ENCODE data around the gene SIRPG. TPM values are rescaled to one million over a fixed set of nuclear protein-coding genes. Genes with fewer than 3 reads are reported as not detected.

Gene SIRPG
- total and polyA plus RNA-seq, 2 experiments from 2014 or later: not detected

- Histone ChIP-seq H3K36me3 (no peaks in the 10 kb centered on the region), H3K27ac (no peak overlapping the region), H3K9me3 (ENCODE audit: low read depth) (no peaks in the 10 kb centered on the region), H3K4me1 (ENCODE audit: low read depth) (no peaks in the 10 kb centered on the region), H3K27me3 (peaks cover 2% of the 10 kb centered on the region), H3K4me3 (no peak overlapping the region)
- DNase-seq (ENCODE audit: low read depth in 1 of 2, low spot score in 1 of 2): no peak
- TF ChIP-seq CTCF (IDR thresholded peaks at IDR 0.05; ENCODE audit: low read depth, low read length): no peak
Observed at GRCh38 chr20:1671891-1672669, 14.5 kb upstream of the SIRPG start.

GRCh38 chr20:1669304-1669703 lies 11.7 kb upstream of the SIRPG start:
- no peak for DNase-seq (ENCODE audit: low read depth in 1 of 2, low spot score in 1 of 2)
- no peaks in the 10 kb centered on the region for H3K27me3 ChIP-seq
- H3K9me3 ChIP-seq (ENCODE audit: low read depth): no peaks in the 10 kb centered on the region
- H3K4me1 ChIP-seq (ENCODE audit: low read depth): no peaks in the 10 kb centered on the region
- no peak overlapping the region for H3K4me3 ChIP-seq
- H3K27ac ChIP-seq: no peak overlapping the region
- H3K36me3 ChIP-seq: no peaks in the 10 kb centered on the region
- TF ChIP-seq CTCF (IDR thresholded peaks at IDR 0.05; ENCODE audit: low read depth, low read length): no peak

GRCh38 chr20:1667502-1668085 lies 10.0 kb upstream of the SIRPG start:
- DNase-seq (ENCODE audit: low read depth in 1 of 2, low spot score in 1 of 2): no peak
- H3K4me1 ChIP-seq (ENCODE audit: low read depth): no peaks in the 10 kb centered on the region
- no peaks in the 10 kb centered on the region for H3K27me3 ChIP-seq
- H3K36me3 ChIP-seq: no peaks in the 10 kb centered on the region
- H3K4me3 ChIP-seq: no peak overlapping the region
- H3K9me3 ChIP-seq (ENCODE audit: low read depth): no peaks in the 10 kb centered on the region
- no peak overlapping the region for H3K27ac ChIP-seq
- no peak for TF ChIP-seq CTCF (IDR thresholded peaks at IDR 0.05; ENCODE audit: low read depth, low read length)

GRCh38 chr20:1666802-1667201 lies 9.2 kb upstream of the SIRPG start:
- Histone ChIP-seq H3K27ac (no peak overlapping the region), H3K4me1 (ENCODE audit: low read depth) (no peaks in the 10 kb centered on the region), H3K9me3 (ENCODE audit: low read depth) (no peaks in the 10 kb centered on the region), H3K36me3 (no peaks in the 10 kb centered on the region), H3K27me3 (no peaks in the 10 kb centered on the region), H3K4me3 (no peak overlapping the region)
- no peak for TF ChIP-seq CTCF (IDR thresholded peaks at IDR 0.05; ENCODE audit: low read depth, low read length)
- DNase-seq (ENCODE audit: low read depth in 1 of 2, low spot score in 1 of 2): no peak

GRCh38 chr20:1665345-1665744 lies 7.8 kb upstream of the SIRPG start:
- H3K9me3 ChIP-seq (ENCODE audit: low read depth): no peaks in the 10 kb centered on the region
- no peaks in the 10 kb centered on the region for H3K36me3 ChIP-seq
- H3K27ac ChIP-seq: no peak overlapping the region
- no peaks in the 10 kb centered on the region for H3K4me1 ChIP-seq (ENCODE audit: low read depth)
- DNase-seq (ENCODE audit: low read depth in 1 of 2, low spot score in 1 of 2): no peak
- no peak for TF ChIP-seq CTCF (IDR thresholded peaks at IDR 0.05; ENCODE audit: low read depth, low read length)
- no peaks in the 10 kb centered on the region for H3K27me3 ChIP-seq
- no peak overlapping the region for H3K4me3 ChIP-seq

Data from cardiac muscle cell (in vitro differentiated cells and primary cell).